ENCODE results near the gene NXT1.
"Not testable (repeated sequence)": the region's sequence is repeated elsewhere in the genome, so short reads cannot be mapped to it uniquely, and the experiment has no call there.

NXT1 gene

DNA sequence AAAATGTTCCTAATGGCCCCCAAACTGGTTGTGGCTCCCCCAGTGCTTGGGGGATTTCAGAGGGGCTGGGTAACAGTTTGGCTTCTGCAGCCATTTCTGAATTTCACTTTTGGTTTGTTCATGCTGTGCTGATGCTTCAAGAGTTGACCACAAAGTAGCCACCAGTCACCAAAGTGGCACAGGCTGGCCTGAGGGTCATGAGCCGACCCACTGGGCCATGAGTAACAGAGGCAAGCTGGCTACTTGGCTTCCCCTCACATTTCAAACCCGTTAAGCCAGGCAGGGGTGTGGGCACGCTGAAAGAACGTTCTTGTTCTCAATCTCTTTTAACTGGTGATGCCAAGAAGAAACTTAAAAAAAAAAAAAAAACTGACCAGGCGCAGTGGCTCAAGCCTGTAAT, 15.1 kb upstream of the NXT1 start:
- no peak overlapping the region for H3K4me3 Mint-ChIP-seq
- H3K27ac Mint-ChIP-seq (ENCODE audit: low read depth) = no peak overlapping the region
- DNase-seq (ENCODE audit: low spot score in 2 of 2) = no peak
- H3K27me3 Mint-ChIP-seq = no peaks in the 10 kb centered on the region
- ATAC-seq (replicated peaks; ENCODE audit: extremely low read depth, poor library complexity, severe bottlenecking) = no peak
- peaks cover 2% of the 10 kb centered on the region for H3K36me3 Mint-ChIP-seq (ENCODE audit: insufficient read depth)
- H3K9me3 Mint-ChIP-seq = no peaks in the 10 kb centered on the region
- H3K4me1 Mint-ChIP-seq = peaks cover 6% of the 10 kb centered on the region

DNA sequence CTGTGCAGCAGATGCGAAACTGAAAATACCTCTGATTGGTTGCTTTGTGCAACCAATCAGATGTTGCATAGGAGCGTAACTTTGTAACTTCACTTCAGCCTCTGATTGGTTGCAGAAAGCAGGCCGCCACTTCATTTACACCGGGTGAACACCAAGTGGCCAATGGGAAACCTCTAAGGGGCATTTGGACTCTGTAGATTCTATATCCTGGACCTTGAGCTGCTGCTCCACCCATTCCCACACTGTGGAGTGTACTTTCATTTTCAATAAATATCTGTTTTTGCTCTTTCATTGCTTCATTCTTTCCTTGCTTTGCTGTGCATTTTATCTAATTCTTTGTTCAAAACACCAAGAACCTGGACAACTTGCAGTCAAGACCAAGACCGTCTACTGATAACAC, 14.1 kb upstream of the NXT1 start:
- Mint-ChIP-seq H3K9me3 (no peaks in the 10 kb centered on the region), H3K27me3 (no peaks in the 10 kb centered on the region), H3K36me3 (ENCODE audit: insufficient read depth) (peaks cover 2% of the 10 kb centered on the region), H3K4me3 (no peak overlapping the region), H3K27ac (ENCODE audit: low read depth) (no peak overlapping the region), H3K4me1 (peaks cover 6% of the 10 kb centered on the region)
- ATAC-seq (replicated peaks; ENCODE audit: extremely low read depth, poor library complexity, severe bottlenecking) = no peak
- no peak for DNase-seq (ENCODE audit: low spot score in 2 of 2)

DNA sequence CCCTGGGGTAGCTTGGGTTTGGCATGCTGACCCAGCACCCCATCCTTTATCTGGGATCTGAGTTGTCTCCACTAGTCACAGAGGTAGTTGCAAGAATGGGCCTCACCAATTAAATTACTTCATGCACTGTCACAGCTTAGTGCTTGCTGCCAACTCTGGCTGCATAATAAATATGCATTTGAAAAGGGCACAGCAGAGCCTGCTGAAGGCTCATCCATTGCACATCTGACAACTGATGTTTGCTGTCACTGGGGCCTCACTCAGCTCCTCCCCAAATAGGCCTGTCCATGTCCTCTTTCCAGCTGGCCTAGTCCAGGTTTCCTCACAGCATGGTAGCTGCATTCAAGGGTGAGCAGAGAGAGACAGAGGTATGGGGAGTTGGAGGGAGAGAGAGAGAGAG, 13.3 kb upstream of the NXT1 start:
- no peak for ATAC-seq (replicated peaks; ENCODE audit: extremely low read depth, poor library complexity, severe bottlenecking)
- H3K27ac Mint-ChIP-seq (ENCODE audit: low read depth) = no peak overlapping the region
- no peaks in the 10 kb centered on the region for H3K9me3 Mint-ChIP-seq
- peaks cover 6% of the 10 kb centered on the region for H3K4me1 Mint-ChIP-seq
- peaks cover 4% of the 10 kb centered on the region for H3K36me3 Mint-ChIP-seq (ENCODE audit: insufficient read depth)
- no peaks in the 10 kb centered on the region for H3K27me3 Mint-ChIP-seq
- H3K4me3 Mint-ChIP-seq = no peak overlapping the region
- DNase-seq (ENCODE audit: low spot score in 2 of 2) = no peak

DNA sequence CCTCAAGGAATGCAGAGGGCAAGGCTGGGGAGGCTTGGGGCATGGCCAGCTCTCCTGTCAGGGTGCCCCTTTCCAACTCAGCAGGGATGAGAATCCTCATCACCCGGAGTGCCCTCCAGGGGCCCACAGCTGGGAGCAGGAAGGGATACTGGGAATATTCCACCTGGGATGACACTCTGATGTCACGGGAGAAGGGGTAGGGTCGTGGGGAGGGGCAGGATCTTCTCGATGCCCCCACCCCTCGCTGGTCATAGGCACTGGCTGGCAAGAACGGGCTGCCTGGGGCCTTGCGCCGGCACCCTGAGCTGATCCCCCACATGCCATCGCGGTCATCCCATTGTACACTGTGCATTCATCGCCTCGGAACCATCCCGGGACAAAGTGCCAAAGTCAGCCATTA, 10.6 kb upstream of the NXT1 start:
- Mint-ChIP-seq H3K27ac (ENCODE audit: low read depth) (no peak overlapping the region), H3K27me3 (no peaks in the 10 kb centered on the region), H3K4me3 (no peak overlapping the region), H3K9me3 (no peaks in the 10 kb centered on the region), H3K36me3 (ENCODE audit: insufficient read depth) (peaks cover 1% of the 10 kb centered on the region), H3K4me1 (no peaks in the 10 kb centered on the region)
- DNase-seq (ENCODE audit: low spot score in 2 of 2) = no peak
- no peak for ATAC-seq (replicated peaks; ENCODE audit: extremely low read depth, poor library complexity, severe bottlenecking)

DNA sequence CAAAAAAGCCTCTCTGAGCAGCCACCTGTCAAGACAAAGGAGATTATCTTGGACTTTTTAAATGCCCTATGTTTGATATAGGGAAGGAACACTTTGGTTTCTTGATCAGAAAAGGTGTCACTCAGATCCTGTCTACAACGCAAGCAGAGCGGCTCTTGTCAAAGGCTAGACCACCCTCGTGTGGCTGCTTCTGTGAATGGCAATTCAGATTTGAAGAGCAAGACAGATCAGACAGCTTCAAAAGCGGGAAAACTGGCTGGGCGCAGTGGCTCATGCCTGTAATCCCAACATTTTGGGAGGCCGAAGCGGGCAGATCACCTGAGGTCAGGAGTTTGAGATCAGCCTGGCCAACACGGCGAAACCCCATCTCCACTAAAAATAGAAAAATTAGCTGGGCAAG, 10.1 kb upstream of the NXT1 start:
- DNase-seq (ENCODE audit: low spot score in 2 of 2) (no peak), ATAC-seq (replicated peaks; ENCODE audit: extremely low read depth, poor library complexity, severe bottlenecking) (no peak)
- Mint-ChIP-seq H3K4me3 (no peak overlapping the region), H3K27ac (ENCODE audit: low read depth) (no peak overlapping the region), H3K9me3 (no peaks in the 10 kb centered on the region), H3K36me3 (ENCODE audit: insufficient read depth) (peaks cover 4% of the 10 kb centered on the region), H3K4me1 (no peaks in the 10 kb centered on the region), H3K27me3 (no peaks in the 10 kb centered on the region)

DNA sequence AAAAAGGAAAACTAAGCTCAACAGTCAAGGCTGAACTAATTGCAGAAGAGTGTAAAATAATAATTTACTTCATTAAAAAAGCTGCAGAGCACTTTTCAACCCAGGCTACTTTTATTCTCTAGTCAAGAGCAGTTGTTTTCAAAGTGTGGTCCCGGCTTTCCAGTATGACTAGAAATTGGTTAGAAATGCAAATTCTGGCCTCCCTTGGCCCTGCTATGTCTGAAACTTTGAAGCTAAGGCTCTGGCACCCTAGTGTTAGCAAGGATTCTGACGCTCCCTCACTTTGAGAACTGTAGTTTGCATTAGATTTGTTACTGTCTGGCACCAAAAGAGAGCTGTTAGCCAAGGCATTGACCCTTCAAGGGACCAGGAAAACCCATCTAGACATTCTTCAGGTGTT, 9.5 kb upstream of the NXT1 start:
- no peak for ATAC-seq (replicated peaks; ENCODE audit: extremely low read depth, poor library complexity, severe bottlenecking)
- H3K27ac Mint-ChIP-seq (ENCODE audit: low read depth) = no peak overlapping the region
- no peak for DNase-seq (ENCODE audit: low spot score in 2 of 2)
- H3K36me3 Mint-ChIP-seq (ENCODE audit: insufficient read depth) = peaks cover 4% of the 10 kb centered on the region
- no peaks in the 10 kb centered on the region for H3K4me1 Mint-ChIP-seq
- H3K4me3 Mint-ChIP-seq = no peak overlapping the region
- H3K27me3 Mint-ChIP-seq = no peaks in the 10 kb centered on the region
- no peaks in the 10 kb centered on the region for H3K9me3 Mint-ChIP-seq

DNA sequence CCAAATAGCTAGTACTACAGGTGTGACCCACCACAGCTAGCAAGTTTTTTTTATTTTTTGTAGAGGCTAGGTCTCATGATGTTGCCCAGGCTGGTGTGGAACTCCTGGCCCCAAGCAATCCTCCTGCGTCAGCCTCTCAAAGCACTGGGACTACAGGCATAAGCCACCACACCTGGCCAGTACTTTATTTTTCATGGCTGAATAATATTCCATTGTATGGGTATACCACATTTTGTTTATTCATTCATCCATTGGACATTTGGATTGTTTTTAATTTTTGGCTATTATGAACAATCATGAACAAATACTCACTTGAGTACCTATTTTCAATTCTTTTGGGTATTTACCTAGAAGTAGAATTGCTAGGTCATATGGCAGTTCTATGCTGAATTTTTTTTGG, 7.0 kb upstream of the NXT1 start:
- Mint-ChIP-seq H3K4me3 (no peak overlapping the region), H3K27me3 (no peaks in the 10 kb centered on the region)

DNA sequence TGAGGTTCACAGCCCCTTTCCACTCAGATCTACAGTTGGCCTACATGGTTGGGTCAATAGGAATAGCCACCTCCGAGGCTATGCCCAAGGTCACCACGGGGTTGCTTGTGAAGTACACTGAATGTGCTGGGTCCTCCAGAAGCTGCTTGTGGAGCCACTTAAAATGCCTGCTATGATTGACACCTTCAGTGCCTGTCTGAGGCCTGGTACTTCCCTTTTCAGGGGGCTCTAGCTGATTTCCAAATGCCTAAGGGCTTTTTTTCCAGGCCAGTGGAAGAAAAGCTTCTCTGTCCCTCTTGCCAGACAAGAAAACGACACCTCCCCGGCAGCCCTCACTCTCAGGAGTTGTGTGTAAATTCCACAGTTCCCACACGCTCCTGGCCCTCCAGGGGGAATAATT, 6.3 kb upstream of the NXT1 start:
- Mint-ChIP-seq H3K4me1 (peaks cover 3% of the 10 kb centered on the region), H3K9me3 (no peaks in the 10 kb centered on the region), H3K4me3 (no peak overlapping the region), H3K27me3 (no peaks in the 10 kb centered on the region), H3K27ac (ENCODE audit: low read depth) (no peak overlapping the region), H3K36me3 (ENCODE audit: insufficient read depth) (peaks cover 7% of the 10 kb centered on the region)
- no peak for ATAC-seq (replicated peaks; ENCODE audit: extremely low read depth, poor library complexity, severe bottlenecking)
- no peak for DNase-seq (ENCODE audit: low spot score in 2 of 2)

More for the DNA sequence above, 7.0 kb upstream of the NXT1 start:
- Mint-ChIP-seq H3K36me3 (ENCODE audit: insufficient read depth) (peaks cover 7% of the 10 kb centered on the region), H3K4me1 (no peaks in the 10 kb centered on the region), H3K9me3 (no peaks in the 10 kb centered on the region), H3K27ac (ENCODE audit: low read depth) (no peak overlapping the region)
- ATAC-seq (replicated peaks; ENCODE audit: extremely low read depth, poor library complexity, severe bottlenecking) = no peak
- no peak for DNase-seq (ENCODE audit: low spot score in 2 of 2)

DNA sequence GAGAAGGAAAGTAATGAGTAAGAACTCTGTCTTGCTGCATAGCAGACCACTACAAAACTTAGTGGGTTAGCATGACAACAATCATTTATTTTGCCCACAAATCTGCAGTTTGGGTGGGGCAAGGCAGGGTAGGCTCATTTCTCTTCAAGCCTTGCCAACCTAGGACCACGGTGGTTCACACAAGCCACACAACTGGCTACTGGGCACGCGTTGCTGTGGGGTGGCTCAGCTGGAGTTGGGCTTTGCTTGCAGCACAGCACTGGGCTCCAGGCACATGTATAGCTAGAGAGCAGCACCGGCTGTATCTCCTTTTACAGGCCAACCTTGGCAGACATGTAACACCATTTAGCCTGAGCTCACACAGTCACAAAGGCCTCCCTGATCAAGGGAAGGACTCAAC, 4.6 kb upstream of the NXT1 start:
- H3K9me3 Mint-ChIP-seq = no peaks in the 10 kb centered on the region
- ATAC-seq (replicated peaks; ENCODE audit: extremely low read depth, poor library complexity, severe bottlenecking) = no peak
- no peaks in the 10 kb centered on the region for H3K27me3 Mint-ChIP-seq
- H3K36me3 Mint-ChIP-seq (ENCODE audit: insufficient read depth) = peaks cover 20% of the 10 kb centered on the region
- H3K27ac Mint-ChIP-seq (ENCODE audit: low read depth) = no peak overlapping the region
- H3K4me1 Mint-ChIP-seq = peaks cover 14% of the 10 kb centered on the region
- H3K4me3 Mint-ChIP-seq = no peak overlapping the region
- no peak for DNase-seq (ENCODE audit: low spot score in 2 of 2)

DNA sequence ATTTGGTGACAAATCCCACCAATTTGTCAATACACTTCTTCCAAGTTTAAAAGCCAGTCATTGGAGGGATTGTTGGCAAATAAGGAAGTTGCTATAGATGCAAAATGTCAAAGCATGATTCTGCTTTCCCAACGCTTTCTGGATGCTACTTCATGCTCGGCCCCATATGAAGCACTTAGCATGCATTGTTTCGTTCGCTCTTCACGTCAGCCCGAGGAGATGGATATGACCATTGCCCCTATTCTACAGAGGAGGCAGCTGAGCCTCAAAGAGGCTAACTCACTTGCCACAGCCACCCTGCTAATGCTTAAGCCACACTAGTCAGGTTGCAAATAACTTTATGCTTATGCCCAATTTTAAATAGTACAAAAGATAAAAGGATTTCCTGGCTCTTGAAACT, 2.8 kb upstream of the NXT1 start:
- peaks cover 23% of the 10 kb centered on the region for H3K36me3 Mint-ChIP-seq (ENCODE audit: insufficient read depth)
- H3K4me1 Mint-ChIP-seq = peaks cover 20% of the 10 kb centered on the region
- H3K9me3 Mint-ChIP-seq = no peaks in the 10 kb centered on the region
- DNase-seq (ENCODE audit: low spot score in 2 of 2) (no peak), ATAC-seq (replicated peaks; ENCODE audit: extremely low read depth, poor library complexity, severe bottlenecking) (no peak)
- H3K27ac Mint-ChIP-seq (ENCODE audit: low read depth) = no peak overlapping the region
- H3K27me3 Mint-ChIP-seq = no peaks in the 10 kb centered on the region
- H3K4me3 Mint-ChIP-seq = no peak overlapping the region

DNA sequence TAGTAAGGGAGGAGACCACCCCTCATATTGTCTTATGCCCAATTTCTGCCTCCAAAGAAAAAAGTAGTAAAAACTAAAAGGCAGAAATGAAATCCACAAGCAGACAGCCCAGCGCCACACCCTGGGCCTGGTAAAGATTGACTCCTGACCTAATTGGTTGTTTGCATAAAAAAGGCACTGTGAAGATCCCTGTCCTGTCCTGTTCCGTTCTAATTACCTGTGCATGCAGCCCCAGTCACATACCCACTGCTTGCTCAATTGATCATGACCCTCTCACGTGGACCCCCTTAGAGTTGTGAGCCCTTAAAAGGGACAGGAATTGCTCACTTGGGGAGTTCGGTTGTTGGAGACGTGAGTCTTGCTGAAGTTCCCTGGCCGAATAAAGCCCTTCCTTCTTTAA, 2.1 kb upstream of the NXT1 start:
- Mint-ChIP-seq H3K4me1 (peaks cover 20% of the 10 kb centered on the region), H3K27ac (ENCODE audit: low read depth) (peak overlapping the region; percentile 100), H3K36me3 (ENCODE audit: insufficient read depth) (peaks cover 23% of the 10 kb centered on the region)
- H3K27me3 Mint-ChIP-seq; DNase-seq (ENCODE audit: low spot score in 2 of 2); H3K4me3 Mint-ChIP-seq; H3K9me3 Mint-ChIP-seq; ATAC-seq (replicated peaks; ENCODE audit: extremely low read depth, poor library complexity, severe bottlenecking): not testable (repeated sequence)

DNA sequence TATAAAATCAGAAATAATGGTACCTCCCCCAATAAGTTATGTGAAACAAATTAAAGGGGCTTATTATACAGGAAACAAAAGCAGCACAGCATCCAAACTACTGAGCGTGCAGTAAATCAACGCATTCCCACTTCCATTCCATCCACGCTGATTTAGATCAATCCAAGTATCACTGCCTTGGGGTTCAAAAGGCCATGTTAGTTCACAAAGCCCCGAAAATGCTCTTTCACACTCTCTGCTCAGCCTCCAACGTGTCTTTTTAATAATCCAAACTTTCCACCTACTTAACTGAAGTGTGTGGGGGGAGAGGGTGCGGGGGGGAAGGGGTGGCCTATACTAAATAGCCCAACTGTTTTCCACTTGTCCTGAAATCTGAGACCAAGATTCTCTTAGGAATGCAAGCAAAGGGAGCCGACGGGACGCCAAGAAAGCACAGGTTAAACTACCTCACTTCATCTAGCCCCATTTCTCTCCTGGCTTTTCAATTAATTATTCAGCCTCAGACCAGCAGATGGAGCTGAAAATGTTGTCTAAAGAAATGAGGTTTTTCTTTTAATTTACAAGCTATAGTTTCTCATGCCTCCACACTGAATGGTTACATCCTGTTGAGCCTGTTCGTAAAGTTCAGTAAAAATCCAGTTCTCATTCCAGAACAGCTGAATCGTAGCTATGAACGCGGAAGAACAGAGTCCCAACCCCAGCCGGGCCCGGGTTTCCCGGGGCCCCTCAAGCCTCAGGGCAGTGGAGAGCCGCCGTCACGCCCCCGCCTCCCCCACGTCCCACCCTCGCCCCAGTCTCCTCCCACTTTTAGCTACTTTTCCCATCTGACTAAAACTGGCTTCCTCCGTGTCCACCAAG, 1.0 kb upstream of the NXT1 start:
- H3K27me3 Mint-ChIP-seq = no peaks in the 10 kb centered on the region
- H3K4me3 Mint-ChIP-seq = peak overlapping the region; percentile 98
- peak; percentile 43 for ATAC-seq (replicated peaks; ENCODE audit: extremely low read depth, poor library complexity, severe bottlenecking)
- peak overlapping the region; percentile 100 for H3K27ac Mint-ChIP-seq (ENCODE audit: low read depth)
- no peaks in the 10 kb centered on the region for H3K9me3 Mint-ChIP-seq
- no peak for DNase-seq (ENCODE audit: low spot score in 2 of 2)
- peaks cover 25% of the 10 kb centered on the region for H3K36me3 Mint-ChIP-seq (ENCODE audit: insufficient read depth)
- peaks cover 20% of the 10 kb centered on the region for H3K4me1 Mint-ChIP-seq

DNA sequence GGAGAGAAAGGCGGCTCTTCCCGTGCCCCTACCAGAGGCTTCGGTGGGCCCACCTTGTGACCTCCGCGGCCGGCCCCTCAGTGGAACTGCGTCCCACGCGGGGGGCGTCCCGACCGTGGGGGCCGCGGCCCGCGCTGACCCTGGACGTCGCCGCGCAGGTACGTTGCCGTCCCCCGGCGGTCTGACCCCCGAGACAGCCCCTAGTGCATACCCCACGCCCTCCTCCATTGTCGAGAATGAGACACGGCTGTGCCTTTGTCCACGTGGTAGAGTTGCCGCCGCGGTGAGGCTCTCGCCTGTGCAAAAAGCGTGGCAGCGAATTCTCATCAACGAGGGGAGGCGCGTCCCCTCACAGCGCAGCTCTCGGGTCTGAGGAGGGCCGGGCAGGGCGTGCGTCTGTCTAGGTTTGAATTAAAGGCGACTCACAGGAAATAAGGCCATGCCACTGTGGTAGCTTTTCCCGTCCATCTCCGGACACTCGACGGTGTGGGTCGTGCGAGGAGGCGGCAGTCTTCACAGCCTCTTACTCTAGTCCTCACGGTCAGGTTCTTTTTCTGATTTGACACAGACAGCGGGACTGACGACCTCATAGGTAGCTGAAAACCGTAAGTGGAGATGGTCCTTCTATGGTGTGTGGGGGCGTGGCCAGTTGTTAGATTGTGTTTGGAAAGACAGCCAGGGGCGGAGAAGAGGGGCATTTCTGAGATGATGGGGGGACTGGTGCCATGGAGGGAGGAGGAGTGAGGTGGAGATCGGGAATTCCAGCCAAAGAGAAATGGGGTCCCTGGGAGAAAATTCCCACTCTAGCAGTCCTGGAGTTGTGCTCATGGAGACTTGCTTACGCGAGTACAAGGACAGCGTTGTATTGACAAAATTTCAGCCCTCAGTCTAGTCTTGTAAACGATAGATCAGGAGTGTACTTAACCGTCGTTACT, 580 bp downstream of the NXT1 start:
- Mint-ChIP-seq H3K36me3 (ENCODE audit: insufficient read depth) (peaks cover 27% of the 10 kb centered on the region), H3K9me3 (no peaks in the 10 kb centered on the region), H3K4me1 (peaks cover 20% of the 10 kb centered on the region), H3K27me3 (no peaks in the 10 kb centered on the region), H3K27ac (ENCODE audit: low read depth) (peak overlapping the region; percentile 100), H3K4me3 (peak overlapping the region; percentile 98)
- ATAC-seq (replicated peaks; ENCODE audit: extremely low read depth, poor library complexity, severe bottlenecking) (peak; percentile 35), DNase-seq (ENCODE audit: low spot score in 2 of 2) (peak; percentile 48 to 59)
